Duodenal mucosa (tissue), 2 donors: ENCODE measurements around the gene ZNF155.
A peak's percentile ranks its signal among the peaks of the same experiment; 100 is the strongest.
"Not testable (repeated sequence)": the region's sequence is repeated elsewhere in the genome, so short reads cannot be mapped to it uniquely, and the experiment has no call there.

ENCODE experiments used
- H3K27ac ChIP-seq: one replicate; pipeline ENCODE4 v1.7.0; 2013; ENCODE audit warnings: low read depth, low read length
- H3K27me3 ChIP-seq, 2 donors: one replicate each; pipeline ENCODE4 v1.7.0; 2013; ENCODE audit warnings: low read length in 2 of 2, control low read depth in 1 of 2; ENCODE audit not compliant: insufficient read depth in 2 of 2, control insufficient read depth in 1 of 2
- H3K36me3 ChIP-seq, 2 donors: one replicate each; pipeline ENCODE4 v1.7.0; 2013; ENCODE audit warnings: low read length in 2 of 2, control low read depth in 1 of 2; ENCODE audit not compliant: insufficient read depth in 2 of 2, control insufficient read depth in 1 of 2
- H3K4me1 ChIP-seq, 2 donors: one replicate each; pipeline ENCODE4 v1.7.0; 2013; ENCODE audit warnings: low read length in 2 of 2, control low read depth in 1 of 2; ENCODE audit not compliant: insufficient read depth in 2 of 2, control insufficient read depth in 1 of 2
- H3K4me3 ChIP-seq, 2 donors: one replicate each; pipeline ENCODE4 v1.7.0; 2013; ENCODE audit warnings: low read length in 2 of 2, low read depth in 1 of 2
- H3K9ac ChIP-seq, 2 donors: one replicate each; pipeline ENCODE4 v1.7.0; 2013; ENCODE audit warnings: low read length in 2 of 2, low read depth in 1 of 2
- H3K9me3 ChIP-seq, 2 donors: one replicate each; pipeline ENCODE4 v1.7.0; 2013; ENCODE audit warnings: low read length in 2 of 2, control low read depth in 1 of 2; ENCODE audit not compliant: control insufficient read depth in 1 of 2

The ZNF155 gene

GRCh38 chr19:43983912-43984686, at the start of gene ZNF155:
Gene ZNF155, plus strand, starts transcription at chr19:43984188. Its CDS starts 4,356 bp downstream, at chr19:43988544.
- no peaks in the 10 kb centered on the region for H3K27me3 ChIP-seq
- H3K4me1 ChIP-seq = peaks cover 0 to 3% of the 10 kb centered on the region in 2 donors
- peaks cover 0 to 3% of the 10 kb centered on the region in 2 donors for H3K36me3 ChIP-seq
- no peak within 1 kb of the TSS for H3K27ac ChIP-seq
- peak within 1 kb of the TSS; percentile 35 to 85 for H3K9ac ChIP-seq
- H3K4me3 ChIP-seq = peak within 1 kb of the TSS; percentile 84 to 98
- H3K9me3 ChIP-seq = peaks cover 6 to 14% of the 10 kb centered on the region in 2 donors

- peak within 1 kb of the TSS; percentile 77 to 89 for H3K9ac ChIP-seq
- peaks cover 8 to 12% of the 10 kb centered on the region in 2 donors for H3K4me1 ChIP-seq
- peak within 1 kb of the TSS; percentile 91 to 95 for H3K4me3 ChIP-seq
- peaks cover 3 to 19% of the 10 kb centered on the region in 2 donors for H3K36me3 ChIP-seq
- H3K27ac ChIP-seq = peak within 1 kb of the TSS; percentile 72
- no peaks in the 10 kb centered on the region for H3K27me3 ChIP-seq
- H3K9me3 ChIP-seq = peaks cover 5 to 6% of the 10 kb centered on the region in 2 donors
These were observed 48.8 kb upstream of the ZNF155 start, which contains the start of gene ZNF45 for GRCh38 chr19:43934985-43935708. Gene ZNF45, minus strand, starts transcription at chr19:43935282. Its CDS starts 13,097 bp downstream, at chr19:43922185.

- H3K4me3 ChIP-seq = no peak overlapping the region
- no peak overlapping the region for H3K27ac ChIP-seq
- H3K27me3 ChIP-seq = no peaks in the 10 kb centered on the region
- H3K9me3 ChIP-seq = peaks cover 5 to 6% of the 10 kb centered on the region in 2 donors
- peaks cover 8 to 12% of the 10 kb centered on the region in 2 donors for H3K4me1 ChIP-seq
- H3K36me3 ChIP-seq = peaks cover 0 to 10% of the 10 kb centered on the region in 2 donors
- no peak overlapping the region for H3K9ac ChIP-seq
These were observed 47.8 kb upstream of the ZNF155 start for GRCh38 chr19:43936188-43936587.

- Histone ChIP-seq H3K36me3 (no peaks in the 10 kb centered on the region), H3K27me3 (no peaks in the 10 kb centered on the region), H3K27ac (no peak overlapping the region), H3K4me1 (peaks cover 0 to 4% of the 10 kb centered on the region in 2 donors), H3K4me3 (no peak overlapping the region), H3K9me3 (peaks cover 5 to 6% of the 10 kb centered on the region in 2 donors), H3K9ac (no peak overlapping the region)
These were observed 44.3 kb upstream of the ZNF155 start for GRCh38 chr19:43939557-43940260.

GRCh38 chr19:43940719-43941118, 43.3 kb upstream of the ZNF155 start:
- Histone ChIP-seq H3K27me3 (no peaks in the 10 kb centered on the region), H3K9me3 (peaks cover 5 to 6% of the 10 kb centered on the region in 2 donors), H3K27ac (no peak overlapping the region), H3K4me3 (no peak overlapping the region), H3K9ac (no peak overlapping the region), H3K36me3 (no peaks in the 10 kb centered on the region), H3K4me1 (peaks cover 0 to 2% of the 10 kb centered on the region in 2 donors)

GRCh38 chr19:43941209-43941608, 42.8 kb upstream of the ZNF155 start:
- H3K27me3 ChIP-seq = no peaks in the 10 kb centered on the region
- no peak overlapping the region for H3K27ac ChIP-seq

GRCh38 chr19:43947412-43947811, 36.6 kb upstream of the ZNF155 start:
- H3K27ac ChIP-seq, H3K9ac ChIP-seq, H3K4me1 ChIP-seq, H3K27me3 ChIP-seq, H3K4me3 ChIP-seq, H3K36me3 ChIP-seq: not testable (repeated sequence)
- H3K9me3 ChIP-seq = peaks cover 17 to 20% of the 10 kb centered on the region in 2 donors

More at GRCh38 chr19:43941209-43941608, 42.8 kb upstream of the ZNF155 start:
- Histone ChIP-seq H3K4me3 (no peak overlapping the region), H3K4me1 (no peaks in the 10 kb centered on the region), H3K36me3 (no peaks in the 10 kb centered on the region), H3K9ac (no peak overlapping the region), H3K9me3 (peaks cover 5 to 6% of the 10 kb centered on the region in 2 donors)

- not testable (repeated sequence) for H3K9ac ChIP-seq, H3K36me3 ChIP-seq, H3K4me3 ChIP-seq, H3K4me1 ChIP-seq, H3K27ac ChIP-seq, H3K27me3 ChIP-seq
- H3K9me3 ChIP-seq = peaks cover 20 to 23% of the 10 kb centered on the region in 2 donors
These were observed 34.2 kb upstream of the ZNF155 start for GRCh38 chr19:43949803-43950202.

- H3K9ac ChIP-seq = peak within 1 kb of the TSS; percentile 55 to 72
- peaks cover 0 to 3% of the 10 kb centered on the region in 2 donors for H3K4me1 ChIP-seq
- peak within 1 kb of the TSS; percentile 5 for H3K27ac ChIP-seq
- peak within 1 kb of the TSS; percentile 93 to 98 for H3K4me3 ChIP-seq
- H3K27me3 ChIP-seq = no peaks in the 10 kb centered on the region
- H3K9me3 ChIP-seq = peaks cover 29 to 31% of the 10 kb centered on the region in 2 donors
- peaks cover 0 to 10% of the 10 kb centered on the region in 2 donors for H3K36me3 ChIP-seq
These were observed 32.9 kb upstream of the ZNF155 start, which contains the start of gene ZNF221 for GRCh38 chr19:43950834-43951645. Gene ZNF221, plus strand, starts transcription at chr19:43951228. Its CDS starts 11,499 bp downstream, at chr19:43962727.
